Adrenal gland (tissue), 12 donors: Measurements from ENCODE around the gene UBE2E1. TPM values are rescaled to one million over a fixed set of nuclear protein-coding genes. Genes with fewer than 3 reads are reported as not detected.
A peak's percentile ranks its signal among the peaks of the same experiment; 100 is the strongest.

Source experiments
- DNase-seq, 7 donors: peaks; one replicate each; pipeline ENCODE4 v3.0.0-alpha.2; 2019 to 2020
- H3K27ac ChIP-seq, 5 donors: fragments of 200-600 bp; sonication (generic) in 4 of 5; 1 replicate in 3 of 5; 2 replicates in 2 of 5; pipeline versions ENCODE4 v1.5.1 to v1.8.0; 2016 to 2020; ENCODE audit warnings: mild to moderate bottlenecking in 1 of 5
- H3K27me3 ChIP-seq: fragments of 200-600 bp; 2 replicates; pipeline ENCODE4 v1.8.0; 2021
- H3K36me3 ChIP-seq, 2 donors: fragments of 200-600 bp; replicated peaks in 1 of 2; 1 replicate in 1 of 2; 2 replicates in 1 of 2; pipeline versions ENCODE4 v1.5.1 to v1.8.0; 2018 to 2022
- H3K4me1 ChIP-seq, 2 donors: fragments of 200-600 bp; replicated peaks in 1 of 2; 1 replicate in 1 of 2; 2 replicates in 1 of 2; pipeline versions ENCODE4 v1.5.1 to v1.8.0; 2018 to 2021
- H3K4me3 ChIP-seq, 4 donors: fragments of 200-600 bp; sonication (generic) in 3 of 4; one replicate each; pipeline ENCODE4 v1.5.1; 2016 to 2018
- H3K9me3 ChIP-seq, 3 donors: fragments of 200-600 bp; sonication (generic) in 1 of 3; replicated peaks in 1 of 3; 1 replicate in 2 of 3; 2 replicates in 1 of 3; pipeline versions ENCODE4 v1.5.1 to v1.8.0; 2016 to 2021
- POLR2A ChIP-seq, 2 donors: fragments of 450-650 bp; IDR thresholded peaks; one replicate each; pipeline ENCODE4 v1.6.1; 2017; ENCODE audit warnings: antibody characterized with exemption in 2 of 2, mild to moderate bottlenecking in 2 of 2, moderate library complexity in 1 of 2
- WGBS, 4 donors: extraction: QIAGEN DNeasy Blood & Tissue Kit in 2 of 4; methylation state at CpG; one replicate each; pipeline versions ENCODE4 v1.1.5 to v1.1.7; 2013 to 2017; 5-methylcytosine and 5-hydroxymethylcytosine counted together
- intact Hi-C, 2 donors: fragments of 100-400 bp; cut with DNase I; formaldehyde crosslinking; loops; one replicate each; pipeline versions ENCODE4 v1.14.1 to v1.15.0; 2022 to 2023
- polyA plus RNA-seq, 3 donors: library from polyadenylated mRNA; stranded (reverse); fragments of 200-250 nt in 2 of 3; fragments of 350-450 nt in 1 of 3; fragmentation: Illumina TruSeq in 1 of 3; extraction: RNeasy Lipid Tissue Mini Kit (QIAGEN cat#74804) in 1 of 3; gene quantifications; one replicate each; pipeline ENCODE4 v1.2.3, GENCODE V29; 2013 to 2014
- total RNA-seq, 9 donors: library from RNA; depleted of rRNA in 4 of 9; stranded (reverse); fragments of >200 nt in 4 of 9; fragments of 120-200 nt in 1 of 9; fragmentation: NEBNext Ultra II Directional in 1 of 9; extraction: Animal tissue kit (Norgen Biotek cat#: 25700) in 1 of 9; gene quantifications; one replicate each; pipeline versions ENCODE4 v1.1.0 to v1.2.4, GENCODE V29; 2013 to 2023
- TF ChIP-seq, protein P1 (sequence below), 6 experiments: fragments of 450-650 bp in 4 of 6; fragments of 200-600 bp in 2 of 6; sonication (generic) in 1 of 6; IDR thresholded peaks; 1 replicate in 5 of 6; 2 replicates in 1 of 6; pipeline versions ENCODE4 v1.5.1 to v1.8.0; 2016 to 2021; ENCODE audit warnings: antibody characterized with exemption in 6 of 6, mild to moderate bottlenecking in 2 of 6, moderate library complexity in 1 of 6
- donor health status: healthy with polysubstance abuse.
- donor health status: Bipolar disorder and iron deficiency.
- donor health status: DM: yes; HTN: yes; CAD: no.
- donor health status: DM: no; HTN: no; CAD: no.
- donor health status: DM: no; HTN: no; CAD: no.
- donor health status: DM: yes; HTN: yes; CAD: no.

Gene UBE2E1
- total and polyA plus RNA-seq, 12 donors: 19.4 to 80.5 (median 59.9) TPM

GRCh38 chr3:23863060-23863459, 57.3 kb downstream of the UBE2E1 start:
- Histone ChIP-seq H3K27me3 (no peaks in the 10 kb centered on the region), H3K9me3 (no peaks in the 10 kb centered on the region), H3K36me3 (no peaks in the 10 kb centered on the region), H3K4me3 (no peak overlapping the region), H3K27ac (no peak overlapping the region), H3K4me1 (peaks cover 37 to 60% of the 10 kb centered on the region in 2 donors)
- WGBS, 4 donors: 81 to 95% (median 88%) methylated on average over 1 of the region's 1 CpG
- TF ChIP-seq POLR2A (IDR thresholded peaks at IDR 0.05): no peak
- TF ChIP-seq, protein P1, sequence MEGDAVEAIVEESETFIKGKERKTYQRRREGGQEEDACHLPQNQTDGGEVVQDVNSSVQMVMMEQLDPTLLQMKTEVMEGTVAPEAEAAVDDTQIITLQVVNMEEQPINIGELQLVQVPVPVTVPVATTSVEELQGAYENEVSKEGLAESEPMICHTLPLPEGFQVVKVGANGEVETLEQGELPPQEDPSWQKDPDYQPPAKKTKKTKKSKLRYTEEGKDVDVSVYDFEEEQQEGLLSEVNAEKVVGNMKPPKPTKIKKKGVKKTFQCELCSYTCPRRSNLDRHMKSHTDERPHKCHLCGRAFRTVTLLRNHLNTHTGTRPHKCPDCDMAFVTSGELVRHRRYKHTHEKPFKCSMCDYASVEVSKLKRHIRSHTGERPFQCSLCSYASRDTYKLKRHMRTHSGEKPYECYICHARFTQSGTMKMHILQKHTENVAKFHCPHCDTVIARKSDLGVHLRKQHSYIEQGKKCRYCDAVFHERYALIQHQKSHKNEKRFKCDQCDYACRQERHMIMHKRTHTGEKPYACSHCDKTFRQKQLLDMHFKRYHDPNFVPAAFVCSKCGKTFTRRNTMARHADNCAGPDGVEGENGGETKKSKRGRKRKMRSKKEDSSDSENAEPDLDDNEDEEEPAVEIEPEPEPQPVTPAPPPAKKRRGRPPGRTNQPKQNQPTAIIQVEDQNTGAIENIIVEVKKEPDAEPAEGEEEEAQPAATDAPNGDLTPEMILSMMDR (IDR thresholded peaks at IDR 0.05): no peak
- intact Hi-C loops: no loop called here
- no peak for DNase-seq

DNA sequence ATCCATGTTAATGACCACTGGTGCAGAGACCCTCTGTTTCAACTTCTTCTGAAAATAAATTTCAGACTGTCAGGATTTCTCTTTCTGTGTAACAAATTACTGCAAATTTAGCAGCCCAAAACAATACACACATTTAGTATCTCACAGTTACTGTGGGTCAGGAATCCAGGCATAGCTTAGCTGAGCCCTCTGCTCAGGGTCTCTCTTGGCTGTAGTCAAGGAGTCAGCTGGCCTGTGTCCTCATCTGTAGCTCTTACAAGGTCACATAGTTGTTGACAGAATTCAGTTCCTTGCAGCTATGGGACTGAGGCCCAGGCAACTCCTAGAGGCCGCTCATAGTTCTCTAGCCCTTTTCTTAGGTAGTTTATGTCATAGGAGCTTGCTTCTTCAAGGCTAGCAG, 59.2 kb downstream of the UBE2E1 start:
- Histone ChIP-seq H3K9me3 (no peaks in the 10 kb centered on the region), H3K27ac (peak overlapping the region in 3 of 5 donors; percentile 46 to 72 (median 52)), H3K27me3 (no peaks in the 10 kb centered on the region), H3K4me1 (peaks cover 23 to 44% of the 10 kb centered on the region in 2 donors), H3K36me3 (no peaks in the 10 kb centered on the region), H3K4me3 (no peak overlapping the region)
- DNase-seq: peak in 6 of 7 donors; percentile 42 to 74 (median 55)
- WGBS, 4 donors: 32 to 64% (median 46%) methylated on average over 1 of the region's 1 CpG
- TF ChIP-seq, protein P1 (IDR thresholded peaks at IDR 0.05): no peak
- no peak for TF ChIP-seq POLR2A (IDR thresholded peaks at IDR 0.05)
- intact Hi-C loops: no loop called here

DNA sequence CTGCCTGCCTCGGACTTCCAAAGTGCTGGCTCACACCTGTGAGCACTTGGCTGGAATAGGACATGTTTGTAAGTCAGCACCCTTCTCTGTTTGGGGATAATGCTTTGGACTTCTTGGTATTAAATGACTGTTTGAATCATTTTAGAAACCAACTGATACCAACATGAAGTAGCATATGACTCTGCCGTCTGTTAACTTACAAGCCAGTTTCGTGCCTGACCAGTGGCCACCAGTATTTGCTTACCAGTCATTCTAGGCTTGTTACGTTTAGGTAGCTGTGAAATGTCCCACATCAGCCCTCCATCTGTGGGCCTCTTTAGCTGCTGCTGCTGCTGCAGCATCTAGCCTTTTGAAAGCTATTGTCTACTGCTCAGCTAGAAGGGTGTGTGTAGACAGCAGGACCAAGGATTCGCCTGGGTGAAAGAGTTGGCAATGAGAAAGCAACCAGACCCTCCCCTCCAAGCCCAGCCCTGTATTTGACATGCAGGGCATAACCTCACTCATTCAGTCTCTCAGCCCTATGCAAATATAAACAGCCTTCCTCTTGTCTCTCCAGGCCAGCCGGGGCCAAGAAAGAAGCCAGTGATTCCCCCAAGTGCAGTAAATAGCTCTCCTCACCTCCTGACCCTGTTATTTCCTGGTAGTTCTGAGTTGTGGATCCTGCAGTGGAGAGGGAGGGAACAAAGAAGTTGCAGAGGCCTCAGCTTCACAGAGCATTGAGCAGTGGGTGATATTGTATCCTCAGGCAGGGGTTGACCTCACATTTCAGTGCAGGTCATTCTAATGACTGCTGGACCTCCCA, 60.0 kb downstream of the UBE2E1 start:
- Histone ChIP-seq H3K9me3 (no peaks in the 10 kb centered on the region), H3K27ac (peak overlapping the region in 3 of 5 donors; percentile 46 to 72 (median 52)), H3K27me3 (no peaks in the 10 kb centered on the region), H3K4me1 (peaks cover 22 to 39% of the 10 kb centered on the region in 2 donors), H3K36me3 (no peaks in the 10 kb centered on the region), H3K4me3 (no peak overlapping the region)
- TF ChIP-seq, protein P1 (IDR thresholded peaks at IDR 0.05): no peak
- no peak for TF ChIP-seq POLR2A (IDR thresholded peaks at IDR 0.05)
- DNase-seq: peak in 1 of 7 donors; percentile 26
- 52 to 74% (median 67%) methylated on average over 4 to 6 of the region's 6 CpGs for WGBS, 4 donors
- intact Hi-C loops: no loop called here

GRCh38 chr3:23867400-23867799, 61.6 kb downstream of the UBE2E1 start:
- intact Hi-C loops: no loop called here
- Histone ChIP-seq H3K27ac (no peak overlapping the region), H3K4me3 (no peak overlapping the region), H3K9me3 (no peaks in the 10 kb centered on the region), H3K4me1 (peaks cover 22 to 39% of the 10 kb centered on the region in 2 donors), H3K27me3 (no peaks in the 10 kb centered on the region), H3K36me3 (no peaks in the 10 kb centered on the region)
- no peak for DNase-seq
- TF ChIP-seq POLR2A (IDR thresholded peaks at IDR 0.05): no peak
- TF ChIP-seq, protein P1 (IDR thresholded peaks at IDR 0.05): no peak
- WGBS, 4 donors: 52 to 78% (median 67%) methylated on average over 1 of the region's 1 CpG
